ENCODE measurements around the gene EFNA3.
A peak's percentile ranks its signal among the peaks of the same experiment; 100 is the strongest.

The EFNA3 gene, protein sequence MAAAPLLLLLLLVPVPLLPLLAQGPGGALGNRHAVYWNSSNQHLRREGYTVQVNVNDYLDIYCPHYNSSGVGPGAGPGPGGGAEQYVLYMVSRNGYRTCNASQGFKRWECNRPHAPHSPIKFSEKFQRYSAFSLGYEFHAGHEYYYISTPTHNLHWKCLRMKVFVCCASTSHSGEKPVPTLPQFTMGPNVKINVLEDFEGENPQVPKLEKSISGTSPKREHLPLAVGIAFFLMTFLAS

DNA sequence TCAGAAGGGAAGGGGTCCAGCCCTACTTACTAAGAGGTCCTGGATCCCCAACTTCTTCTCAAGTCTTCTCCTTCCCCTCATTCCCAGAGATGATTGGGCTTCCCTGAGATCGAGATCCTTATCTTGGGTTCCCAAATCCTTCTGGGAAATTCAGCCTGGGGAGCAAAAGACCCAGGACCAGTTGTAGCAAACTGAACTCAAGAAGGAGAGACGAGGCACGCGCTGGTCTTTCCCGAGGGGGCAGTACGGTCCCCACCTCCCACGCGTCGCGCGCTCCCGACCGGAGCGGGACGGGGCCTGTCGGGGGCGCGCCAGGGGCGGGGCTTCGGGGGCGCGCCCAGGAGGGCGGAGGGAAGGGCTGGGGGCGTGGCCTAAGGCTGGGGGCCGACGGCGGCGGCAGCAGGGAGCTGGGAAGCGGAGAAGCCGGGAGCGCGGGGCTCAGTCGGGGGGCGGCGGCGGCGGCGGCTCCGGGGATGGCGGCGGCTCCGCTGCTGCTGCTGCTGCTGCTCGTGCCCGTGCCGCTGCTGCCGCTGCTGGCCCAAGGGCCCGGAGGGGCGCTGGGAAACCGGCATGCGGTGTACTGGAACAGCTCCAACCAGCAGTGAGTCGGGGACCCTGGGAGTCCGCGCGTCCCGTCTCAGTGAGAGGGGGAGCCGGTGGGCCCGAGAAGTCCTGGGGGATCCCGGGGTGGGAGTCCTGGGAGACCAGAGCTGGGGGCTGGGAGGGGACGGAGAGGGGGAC is at the start of gene EFNA3:
Gene EFNA3 (plus strand): TSS at position 369 of the 741 bp plus-strand sequence. CDS start 105 bp downstream, at position 474.
- peak in 2 of 3 experiments; percentile 49 for DNase-seq (ENCODE audit: low read depth in 3 of 3)

DNA sequence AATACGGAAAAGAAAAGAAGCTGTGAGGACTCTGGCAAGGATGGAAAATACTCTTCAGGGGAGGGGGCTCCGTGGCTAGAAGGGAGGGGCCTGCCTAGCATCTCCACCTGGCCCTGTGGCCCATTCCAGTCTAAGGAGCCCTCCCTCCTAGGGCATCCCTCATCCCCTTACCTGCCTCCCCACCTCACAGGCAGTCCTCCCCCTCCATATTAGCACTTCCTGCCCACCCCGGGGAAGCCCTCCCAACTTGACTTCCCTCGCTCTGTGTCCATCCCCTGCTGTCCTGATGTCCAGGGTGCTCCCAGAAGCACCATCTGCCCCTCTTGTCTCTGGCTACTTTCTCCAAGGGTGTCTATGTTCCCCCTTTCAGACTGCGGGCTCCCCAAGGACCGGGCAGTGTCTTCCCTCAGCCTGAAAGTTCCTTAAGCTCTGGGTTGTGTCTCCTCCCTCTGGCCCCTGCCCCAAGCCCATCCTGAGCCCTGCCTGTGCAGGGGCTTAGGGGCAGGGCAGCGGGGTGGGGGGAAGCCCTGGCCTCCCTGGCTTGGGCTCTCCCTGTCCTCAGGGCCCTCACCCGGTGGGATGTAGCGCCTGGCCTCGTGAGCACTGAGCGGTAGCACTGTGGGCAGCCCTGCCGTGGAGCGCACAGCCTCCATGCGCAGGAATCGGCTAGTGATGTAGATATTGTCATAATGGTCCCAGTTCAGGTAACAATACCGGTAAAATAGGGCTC is 49.0 kb upstream of the EFNA3 start:
- DNase-seq (ENCODE audit: low read depth in 3 of 3) = no peak

DNA sequence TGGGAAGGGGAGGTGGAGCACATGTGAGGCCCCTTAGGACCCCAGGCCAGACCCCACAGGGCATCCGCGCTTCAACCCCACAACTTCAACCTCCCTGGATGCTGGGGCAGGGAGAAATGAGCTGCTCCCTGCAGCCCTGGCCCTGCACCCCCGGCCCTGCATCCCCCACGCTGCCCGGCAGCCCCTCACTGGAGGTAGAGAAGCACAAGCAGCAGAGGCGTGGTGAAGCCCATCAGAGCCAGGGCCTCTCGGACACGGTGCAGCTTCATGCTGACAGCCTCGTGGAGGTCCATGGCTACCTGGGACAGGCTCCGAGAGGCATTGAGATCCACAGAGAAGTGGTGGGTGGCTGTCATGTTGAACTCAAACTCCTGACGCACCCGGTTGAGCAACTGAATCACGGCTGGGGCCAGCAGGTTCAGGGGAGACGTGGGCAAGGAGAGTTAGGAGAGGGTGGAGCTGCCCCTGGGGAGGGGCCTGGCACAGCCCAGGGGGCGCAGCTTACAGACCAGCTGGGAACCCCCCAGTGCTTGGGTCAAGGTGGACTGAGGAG is 48.3 kb upstream of the EFNA3 start:
- DNase-seq (ENCODE audit: low read depth in 3 of 3) = no peak

DNA sequence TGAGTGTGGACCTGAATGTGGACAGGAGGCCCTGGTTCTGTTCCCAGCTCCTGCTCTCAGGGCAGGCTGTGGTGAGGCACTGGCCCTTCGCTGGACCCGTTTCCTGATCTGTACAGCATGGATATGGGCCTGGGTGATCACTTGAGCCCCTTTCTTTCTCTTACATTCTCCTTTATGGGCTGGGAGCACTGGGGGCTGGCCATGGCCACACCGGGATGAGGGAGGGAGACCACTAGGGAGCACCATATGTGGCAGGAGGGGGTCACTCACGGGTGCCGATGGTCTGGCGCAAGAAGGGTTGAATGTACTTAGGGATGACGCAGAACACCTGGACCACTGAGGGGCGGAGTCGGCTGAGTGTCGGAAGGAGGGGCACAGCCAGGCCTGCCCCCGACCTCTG is 47.7 kb upstream of the EFNA3 start:
- no peak for DNase-seq (ENCODE audit: low read depth in 3 of 3)

DNA sequence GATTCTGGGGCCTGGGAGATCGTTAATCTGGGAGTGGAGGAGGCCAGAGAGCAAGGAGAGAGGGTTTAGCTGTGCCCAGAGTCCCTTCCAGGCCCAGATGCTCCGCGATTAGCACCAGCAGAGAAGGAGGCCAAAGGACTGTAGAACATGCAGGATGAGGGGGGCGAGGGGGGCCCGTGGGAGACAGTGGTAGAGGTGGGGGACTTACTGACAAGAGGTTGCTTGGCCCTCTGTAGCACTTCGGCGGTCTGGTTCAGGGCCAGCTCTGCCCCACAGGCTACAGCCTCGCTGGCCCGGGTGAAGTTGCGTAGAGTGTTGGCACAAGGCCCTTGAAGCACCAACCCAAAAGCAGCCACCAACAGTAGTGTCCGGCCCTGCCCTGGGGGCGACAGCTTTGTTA is 45.8 kb upstream of the EFNA3 start:
- no peak for DNase-seq (ENCODE audit: low read depth in 3 of 3)

DNA sequence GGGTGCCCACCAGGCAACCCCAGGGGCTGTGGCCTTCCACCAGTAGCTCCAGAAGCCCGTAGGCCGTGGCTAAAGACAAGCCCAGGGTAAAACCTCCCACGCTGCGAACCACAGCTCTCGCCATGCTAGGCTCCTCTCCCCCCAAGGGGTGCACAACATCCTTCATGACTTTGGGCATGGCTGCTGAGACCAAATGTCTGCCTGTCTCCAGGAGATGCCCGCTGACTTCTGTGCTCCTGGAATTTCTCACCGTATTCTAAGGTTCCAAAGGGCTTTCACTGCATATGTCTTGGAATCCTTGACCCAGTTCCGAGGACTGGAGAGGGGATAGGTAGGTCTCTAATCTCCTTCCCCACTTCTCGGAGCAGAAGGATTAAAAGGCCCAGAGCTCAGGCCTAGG is 45.1 kb upstream of the EFNA3 start, which contains the start of the genes DCST1 and DCST2:
Gene DCST1 (plus strand): TSS at position 301 of the 400 bp plus-strand sequence. CDS start 213 bp downstream, outside the sequence.
Gene DCST2 (minus strand): TSS at position 258 of the 400 bp plus-strand sequence. CDS start 80 bp downstream, at position 178.
- DNase-seq (ENCODE audit: low read depth in 3 of 3) = no peak

DNA sequence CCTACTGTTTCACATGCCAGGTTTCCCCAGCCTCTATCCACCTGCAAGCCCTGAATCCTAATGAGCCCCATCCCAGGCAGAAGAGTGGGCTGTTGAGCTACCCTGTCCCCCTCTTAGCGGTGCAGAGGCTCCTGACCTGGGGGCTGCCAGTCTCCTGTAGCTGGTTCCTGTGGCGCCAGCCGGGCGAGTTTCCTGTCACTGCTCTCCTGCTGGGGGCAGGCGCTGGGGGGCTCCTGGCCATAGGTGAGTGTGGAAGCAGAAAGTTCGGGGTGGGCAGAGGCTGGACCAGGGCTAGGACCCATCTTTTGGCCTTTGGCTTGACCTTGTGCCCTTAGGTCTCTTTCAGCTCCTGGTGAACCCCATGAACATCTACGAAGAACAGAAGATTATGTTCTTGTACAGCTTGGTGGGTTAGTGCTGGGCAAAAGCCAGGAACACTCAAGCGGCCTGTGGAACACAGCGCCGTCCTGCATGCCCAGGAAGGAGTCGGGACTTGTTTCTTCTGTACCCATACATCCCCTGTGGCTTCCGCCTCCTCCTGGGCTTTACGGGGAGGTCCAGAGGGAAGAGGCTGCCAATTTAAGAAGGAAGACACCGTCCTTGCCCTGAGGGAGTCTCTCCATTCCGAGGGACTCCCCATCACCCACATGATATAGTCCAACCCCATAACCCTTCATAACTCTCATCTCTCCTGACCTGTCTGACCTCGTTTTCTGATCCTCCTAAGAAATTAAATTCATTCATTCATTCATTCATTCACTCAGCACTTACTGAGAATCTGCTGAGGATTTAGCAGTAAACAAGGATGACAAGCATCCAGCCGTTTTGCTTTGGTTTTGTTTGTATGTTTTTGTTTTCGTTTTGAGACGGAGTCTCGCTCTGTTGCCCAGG is 44.1 kb upstream of the EFNA3 start:
- no peak for DNase-seq (ENCODE audit: low read depth in 3 of 3)

DNA sequence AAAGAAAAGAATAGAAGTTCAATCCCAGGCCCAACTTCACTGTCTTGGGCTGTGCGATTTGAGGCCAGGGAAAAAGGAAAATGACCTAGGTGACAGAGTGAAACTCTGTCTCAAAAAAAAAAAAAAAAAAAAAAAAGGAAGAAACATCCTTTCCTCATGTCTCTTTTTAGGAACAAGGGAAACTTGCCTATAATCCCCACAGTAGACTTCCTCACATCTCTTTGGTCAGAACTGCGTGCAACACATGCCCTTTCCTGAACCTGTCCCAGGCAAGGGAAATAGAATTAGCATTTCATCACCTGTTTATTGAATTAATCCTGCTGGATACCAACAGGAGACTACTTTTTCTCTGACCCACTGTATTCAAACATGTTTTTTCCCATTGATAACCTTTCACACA is 42.7 kb upstream of the EFNA3 start:
- DNase-seq (ENCODE audit: low read depth in 3 of 3) = no peak

DNA sequence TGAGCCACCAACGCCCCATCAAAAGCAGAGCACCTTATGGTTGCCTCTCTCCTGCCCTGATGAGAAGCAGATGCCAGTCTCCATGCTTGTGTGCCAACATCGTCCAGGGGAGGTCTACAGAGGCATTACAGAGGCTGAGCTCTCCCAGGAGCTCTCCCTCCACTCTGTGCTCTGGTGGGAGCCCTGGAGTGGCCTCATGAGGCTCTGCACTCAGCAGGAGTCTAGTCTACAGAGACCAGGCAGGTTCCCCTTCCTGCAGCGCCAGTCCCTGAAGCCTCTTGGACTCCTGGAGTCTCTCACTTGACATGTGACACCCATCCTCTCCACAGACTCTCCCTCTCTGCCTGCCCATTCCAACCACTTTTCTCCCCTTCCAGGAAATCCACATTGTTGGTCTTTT is 41.6 kb upstream of the EFNA3 start:
- no peak for DNase-seq (ENCODE audit: low read depth in 3 of 3)

DNA sequence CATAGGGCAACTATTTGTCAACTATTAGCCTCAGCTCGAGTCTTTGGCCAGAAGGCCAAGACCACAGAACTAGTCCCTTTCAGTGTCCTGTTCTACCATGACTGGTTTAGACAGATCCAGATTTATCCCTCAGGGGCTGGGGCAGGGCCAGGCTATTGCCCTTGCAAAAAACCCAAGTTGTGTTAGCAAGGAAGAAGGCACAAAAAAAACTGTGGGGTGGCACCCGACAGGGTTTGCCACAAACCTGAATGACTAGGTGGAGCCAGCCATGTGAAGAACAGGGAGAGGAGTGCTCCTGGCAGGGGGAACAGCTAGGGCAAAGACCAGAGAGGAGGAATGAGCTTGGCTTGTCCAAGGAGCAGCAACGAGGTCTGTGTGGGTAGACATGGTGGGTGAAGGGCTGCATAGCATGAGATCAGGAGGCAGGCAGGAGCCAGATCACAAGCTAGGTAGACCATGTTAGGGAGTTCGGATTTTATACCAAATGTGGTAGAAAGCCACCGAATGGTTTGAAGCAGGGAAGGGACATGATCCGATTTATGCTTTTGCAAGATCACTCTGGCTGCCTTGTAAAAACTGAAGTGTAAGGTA is 40.7 kb upstream of the EFNA3 start:
- no peak for DNase-seq (ENCODE audit: low read depth in 3 of 3)

DNA sequence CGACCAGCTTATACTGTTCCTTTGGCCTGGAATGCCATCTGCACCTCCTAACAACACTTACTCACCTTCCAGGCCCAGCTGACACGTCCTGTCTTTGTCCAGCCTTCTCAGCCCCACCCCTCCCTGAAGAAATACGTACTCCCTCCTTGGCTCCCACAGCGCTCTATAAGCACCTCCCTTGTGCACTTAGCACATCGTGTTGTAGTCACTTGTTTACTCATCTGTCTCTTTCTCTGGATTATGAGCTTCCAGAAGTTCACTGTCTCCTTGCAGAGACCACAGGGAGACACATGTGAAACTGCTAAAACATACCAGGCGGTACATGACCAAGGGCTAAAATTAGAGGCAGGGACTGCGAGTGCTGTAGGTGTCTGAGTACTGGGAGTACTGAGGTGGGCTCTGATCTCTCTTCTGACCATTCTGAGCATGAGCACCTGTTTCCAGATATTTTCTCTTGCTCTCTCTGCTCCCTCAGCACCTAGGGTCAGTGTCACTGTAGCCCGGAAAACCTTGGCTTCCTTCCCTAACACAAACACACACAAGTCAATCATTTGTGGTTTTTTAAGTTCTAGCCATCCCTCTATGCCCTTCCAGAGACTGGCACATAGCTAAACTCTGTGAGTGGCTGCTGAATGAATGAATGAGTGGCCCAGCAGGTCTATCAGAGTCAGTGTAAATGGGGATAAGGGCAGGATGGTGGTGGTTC is 39.9 kb upstream of the EFNA3 start:
- no peak for DNase-seq (ENCODE audit: low read depth in 3 of 3)

DNA sequence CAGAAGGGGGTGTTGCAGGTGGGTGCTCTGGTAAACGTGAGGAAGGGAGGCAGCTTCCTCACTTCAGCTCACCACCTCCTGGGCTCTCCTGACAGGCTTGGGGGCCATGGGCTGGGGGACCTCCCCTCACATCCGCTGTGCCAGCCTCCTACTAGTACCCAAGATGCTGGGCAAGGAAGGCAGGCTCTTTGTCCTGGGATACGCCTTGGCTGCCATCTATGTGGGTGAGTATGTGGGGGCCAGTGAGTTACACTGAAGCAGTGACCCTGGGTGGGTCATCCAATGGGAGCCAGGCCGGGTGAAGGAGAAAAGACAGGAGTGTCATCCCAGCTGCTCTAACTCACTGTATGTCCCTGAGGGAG is 39.3 kb upstream of the EFNA3 start:
- no peak for DNase-seq (ENCODE audit: low read depth in 3 of 3)

DNA sequence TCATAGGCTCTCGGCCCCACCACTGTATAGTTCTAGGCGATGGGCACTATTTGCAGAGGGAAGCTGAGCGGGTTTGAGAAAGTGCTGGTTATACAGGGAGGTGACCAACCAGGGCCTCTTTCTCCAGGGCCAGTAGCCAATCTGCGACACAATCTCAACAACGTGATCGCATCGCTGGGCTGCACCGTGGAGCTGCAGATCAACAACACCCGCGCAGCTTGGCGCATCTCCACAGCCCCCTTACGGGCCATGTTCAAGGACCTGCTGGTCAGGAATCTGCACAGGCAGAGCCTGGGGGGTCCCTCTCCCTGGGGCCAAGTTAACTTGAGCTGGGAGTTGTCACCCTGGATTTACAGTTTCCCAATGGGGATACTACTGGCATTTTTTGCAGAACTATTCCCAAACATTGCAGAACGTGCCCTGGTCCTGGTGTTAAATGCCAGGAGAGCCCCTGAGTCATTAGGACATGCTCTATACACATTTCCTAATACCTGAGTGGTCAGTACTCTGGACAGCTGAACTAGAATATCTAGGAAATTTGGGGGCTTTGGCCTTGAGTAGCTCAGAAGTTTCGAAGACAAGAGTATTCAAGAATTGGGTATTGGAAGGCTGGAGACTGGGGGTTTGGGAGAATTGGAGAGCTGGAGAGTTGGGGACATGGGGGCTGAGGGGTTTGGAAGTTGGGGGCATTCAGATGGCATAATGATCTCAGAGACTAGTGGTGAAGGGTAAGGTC is 38.1 kb upstream of the EFNA3 start:
- no peak for DNase-seq (ENCODE audit: low read depth in 3 of 3)

DNA sequence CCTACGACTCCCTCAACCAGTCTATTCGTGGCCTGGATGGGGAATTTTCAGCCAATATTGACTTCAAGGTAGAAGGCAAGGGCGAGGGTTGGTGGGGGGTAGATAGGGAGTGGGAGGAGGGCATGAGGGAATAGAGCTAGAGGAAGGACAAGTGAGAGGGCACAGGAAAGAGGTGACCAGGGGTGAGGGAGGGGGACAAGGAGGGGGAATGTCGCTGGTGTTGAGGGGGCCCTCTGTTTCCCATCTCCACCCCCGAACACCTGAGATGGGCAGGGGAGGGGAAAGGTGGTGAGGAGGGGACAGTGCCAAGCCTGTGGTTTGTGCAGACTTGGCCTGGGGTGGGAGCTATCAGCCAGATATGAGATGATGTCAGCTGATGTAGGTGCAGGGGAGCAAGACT is 35.8 kb upstream of the EFNA3 start:
- no peak for DNase-seq (ENCODE audit: low read depth in 3 of 3)

DNA sequence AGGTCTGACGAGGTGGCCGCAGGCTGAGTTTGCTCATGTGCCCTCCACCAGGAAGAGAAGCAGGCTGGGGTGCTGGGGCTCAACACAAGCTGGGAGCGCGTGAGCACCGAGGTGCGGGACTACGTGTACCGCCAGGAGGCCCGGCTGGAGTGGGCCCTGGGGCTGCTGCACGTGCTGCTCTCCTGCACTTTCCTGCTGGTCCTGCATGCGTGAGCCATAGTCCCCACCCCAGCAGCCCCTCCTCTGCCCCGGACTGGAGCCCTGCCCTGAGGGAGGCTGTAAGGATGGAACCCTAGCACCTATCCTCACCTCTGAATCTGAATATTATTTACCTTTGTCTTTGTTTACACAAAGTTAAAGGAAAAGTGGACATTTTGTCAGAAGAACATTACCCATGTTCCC is 35.3 kb upstream of the EFNA3 start:
- DNase-seq (ENCODE audit: low read depth in 3 of 3) = no peak

DNA sequence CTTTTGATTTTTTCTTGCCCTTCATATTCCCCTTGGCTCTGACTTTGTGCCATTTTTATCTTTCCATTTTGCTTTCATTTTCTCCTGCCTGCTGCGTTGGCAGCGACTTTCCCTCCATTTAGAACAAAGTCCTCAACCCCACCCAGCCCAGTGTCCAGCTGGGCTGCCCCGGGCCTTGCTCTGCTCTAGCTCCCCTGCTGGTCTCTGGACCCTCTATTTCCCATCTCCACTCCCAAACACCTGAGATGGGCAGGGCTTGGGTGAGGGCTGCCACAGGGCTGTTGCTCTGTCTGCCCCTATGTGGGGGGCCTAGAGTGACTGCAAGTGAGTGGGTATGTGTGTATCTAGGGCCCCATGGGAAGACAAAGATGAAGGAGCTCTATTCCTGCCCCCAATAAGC is 34.8 kb upstream of the EFNA3 start:
- DNase-seq (ENCODE audit: low read depth in 3 of 3) = no peak

DNA sequence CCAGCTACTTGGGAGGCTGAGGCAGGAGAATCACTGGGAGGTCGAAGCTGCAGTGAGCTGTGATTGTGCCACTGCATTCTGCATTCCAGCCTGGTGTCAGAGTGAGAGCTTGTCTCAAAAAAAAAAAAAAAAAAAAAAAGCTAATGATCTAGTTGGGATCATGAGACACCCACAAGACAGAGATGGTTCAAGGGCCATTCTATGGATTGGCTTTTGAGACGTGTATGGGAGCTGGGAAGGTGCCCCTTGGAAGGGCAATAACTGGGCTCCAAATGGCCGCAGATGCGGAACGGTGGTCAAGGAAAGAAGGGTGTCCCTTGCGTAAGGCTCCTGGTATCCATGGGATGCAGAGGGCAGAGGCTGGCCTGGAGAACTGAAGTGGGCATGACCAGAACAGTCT is 34.3 kb upstream of the EFNA3 start:
- DNase-seq (ENCODE audit: low read depth in 3 of 3) = no peak

DNA sequence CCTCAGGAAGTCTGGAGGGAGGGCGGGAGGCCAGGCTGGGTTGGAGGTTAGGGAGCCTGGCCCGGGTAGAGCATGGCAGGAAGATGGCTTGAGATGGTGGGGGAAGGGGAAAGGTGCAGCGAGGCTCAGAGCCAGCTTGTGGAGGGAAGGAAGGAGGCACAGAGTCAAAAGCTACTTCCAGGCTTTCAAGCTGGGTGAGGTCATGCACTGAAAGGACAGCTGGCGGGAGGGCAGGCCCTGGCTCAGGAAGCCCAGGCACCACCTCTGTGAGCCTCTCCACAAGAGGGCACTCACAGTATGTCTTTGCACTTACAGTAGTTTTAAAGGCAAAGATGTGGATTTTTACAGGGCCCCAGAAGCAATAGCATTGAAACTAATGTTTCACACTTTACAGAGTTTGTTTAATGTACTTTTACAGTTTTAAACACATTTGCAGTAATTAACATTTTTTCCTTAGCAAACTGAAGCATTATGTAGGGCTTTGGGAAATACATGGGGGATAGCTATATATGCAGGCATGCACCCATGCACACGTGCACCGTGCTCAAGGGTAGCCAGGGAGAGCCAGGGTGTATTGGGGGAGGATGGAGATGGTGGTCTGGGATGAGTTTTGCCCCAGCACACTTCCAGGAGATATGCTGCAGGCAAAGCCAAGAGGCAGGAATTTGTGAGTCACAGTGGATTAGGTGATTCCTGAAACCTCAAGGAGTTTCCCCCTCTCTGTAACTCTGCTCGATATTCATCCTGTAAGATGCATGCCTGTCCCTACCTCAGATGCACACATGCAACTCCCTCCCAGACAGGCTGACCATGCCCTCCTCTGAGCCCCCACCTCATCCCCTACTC is 33.6 kb upstream of the EFNA3 start:
- peak in 2 of 3 experiments; percentile 27 to 36 for DNase-seq (ENCODE audit: low read depth in 3 of 3)

All from stimulated activated CD4-positive, alpha-beta T cell treated with anti-CD3 and anti-CD28 coated beads, TNF-alpha, amount 100 ng/mL, for 4 hours (primary cell).